Neural cell (in vitro differentiated cells): ENCODE results near the gene HIRIP3. TPM values are rescaled to one million over a fixed set of nuclear protein-coding genes. Genes with fewer than 3 reads are reported as not detected.

Experiments used
- H2AFZ ChIP-seq: fragments of 200-600, 300-800 bp; sonication (generic), shearing (Covaris generic); 2 replicates; pipeline ENCODE4 v1.6.0; 2014; ENCODE audit warnings: low read depth, mild to moderate bottlenecking, antibody characterized with exemption, low read length, moderate library complexity
- H3F3A ChIP-seq: fragments of 200-600 bp; shearing (Covaris generic); 2 replicates; pipeline ENCODE4 v1.6.1; 2016; ENCODE audit warnings: mild to moderate bottlenecking, moderate library complexity, mixed read lengths, antibody characterized with exemption, low read length; ENCODE audit not compliant: insufficient read depth, poor library complexity, severe bottlenecking
- H3K27ac ChIP-seq: fragments of 200-600, 300-800 bp; sonication (generic), shearing (Covaris generic); 2 replicates; pipeline ENCODE4 v1.5.1; 2014; ENCODE audit warnings: mild to moderate bottlenecking, low read length, moderate library complexity
- H3K27me3 ChIP-seq: fragments of 300-800, 200-600 bp; sonication (generic), shearing (Covaris generic); 2 replicates; pipeline ENCODE4 v1.6.0; 2014; ENCODE audit warnings: mild to moderate bottlenecking, low read depth, low read length, moderate library complexity; ENCODE audit not compliant: insufficient read depth
- H3K36me3 ChIP-seq: fragments of 300-800, 200-600 bp; sonication (generic), shearing (Covaris generic); 2 replicates; pipeline ENCODE4 v1.5.1; 2014; ENCODE audit warnings: mild to moderate bottlenecking, antibody characterized with exemption, low read length, moderate library complexity; ENCODE audit not compliant: insufficient read depth
- H3K4me2 ChIP-seq: fragments of 300-800, 200-600 bp; sonication (generic), shearing (Covaris generic); 2 replicates; pipeline ENCODE4 v1.6.0; 2014; ENCODE audit warnings: mild to moderate bottlenecking, low read length
- H3K4me3 ChIP-seq: fragments of 300-800, 200-600 bp; sonication (generic), shearing (Covaris generic); 2 replicates; pipeline ENCODE4 v1.5.1; 2014; ENCODE audit warnings: mild to moderate bottlenecking, low read length, moderate library complexity
- H3K79me2 ChIP-seq: fragments of 200-600 bp; shearing (Covaris generic); replicated peaks from 2 replicates; pipeline ENCODE4 v1.6.0; 2014; ENCODE audit warnings: mild to moderate bottlenecking, low read length, moderate library complexity; ENCODE audit not compliant: insufficient read depth
- H3K9ac ChIP-seq: fragments of 300-800, 200-600 bp; sonication (generic), shearing (Covaris generic); 2 replicates; pipeline ENCODE4 v1.6.1; 2016; ENCODE audit warnings: mild to moderate bottlenecking, low read length, mixed read lengths
- H3K9me2 ChIP-seq: fragments of 200-600 bp; shearing (Covaris generic); 2 replicates; pipeline ENCODE4 v1.6.1; 2016; ENCODE audit warnings: mild to moderate bottlenecking, low read length, mixed read lengths; ENCODE audit not compliant: insufficient read depth
- H3K9me3 ChIP-seq: fragments of 200-600, 300-800 bp; sonication (generic), shearing (Covaris generic); 2 replicates; pipeline ENCODE4 v1.6.1; 2016; ENCODE audit warnings: mild to moderate bottlenecking, mixed run types, low read length, moderate library complexity, mixed read lengths
- H4K20me1 ChIP-seq: fragments of 200-600 bp; shearing (Covaris generic); 2 replicates; pipeline ENCODE4 v1.6.1; 2016; ENCODE audit warnings: mild to moderate bottlenecking, mixed run types; ENCODE audit not compliant: insufficient read depth
- EP300 ChIP-seq: fragments of 450-650 bp; conservative IDR thresholded peaks from 2 replicates; pipeline ENCODE4 v1.6.1; 2014; ENCODE audit warnings: antibody characterized with exemption, mild to moderate bottlenecking, moderate library complexity; ENCODE audit not compliant: poor library complexity, severe bottlenecking
- EZH2 ChIP-seq: fragments of 200-600, 300-800 bp; shearing (Covaris generic), sonication (generic); IDR thresholded peaks from 2 replicates; pipeline ENCODE4 v1.6.1; 2014; ENCODE audit warnings: antibody characterized with exemption, low read length, borderline replicate concordance, mild to moderate bottlenecking; ENCODE audit not compliant: insufficient read depth, poor library complexity, severe bottlenecking
- POLR2AphosphoS5 ChIP-seq: IDR thresholded peaks from 2 replicates; pipeline ENCODE4 v1.6.1; 2012
- RAD21 ChIP-seq: fragments of 450-650 bp; conservative IDR thresholded peaks from 2 replicates; pipeline ENCODE4 v1.6.1; 2014; ENCODE audit warnings: antibody characterized with exemption, mild to moderate bottlenecking, moderate library complexity
- SMC3 ChIP-seq: fragments of 450-650 bp; conservative IDR thresholded peaks from 2 replicates; pipeline ENCODE4 v1.6.1; 2014; ENCODE audit warnings: antibody characterized with exemption, mild to moderate bottlenecking, moderate library complexity; ENCODE audit not compliant: poor library complexity
- TAF1 ChIP-seq: IDR thresholded peaks from 2 replicates; pipeline ENCODE4 v1.6.1; 2012; ENCODE audit warnings: low read depth
- polyA plus RNA-seq: library from polyadenylated mRNA; depleted of rRNA; stranded (reverse); fragments of >200 nt; gene quantifications from 2 replicates; pipeline ENCODE4 v1.2.3, GENCODE V29; 2014
- TF ChIP-seq, protein P1 (sequence below): IDR thresholded peaks from 2 replicates; pipeline ENCODE4 v1.6.1; 2012; ENCODE audit warnings: borderline replicate concordance
- TF ChIP-seq, protein P2 (sequence below): fragments of 450-650 bp; IDR thresholded peaks from 2 replicates; pipeline ENCODE4 v1.5.1; 2014; ENCODE audit warnings: antibody characterized with exemption, mild to moderate bottlenecking, moderate library complexity; ENCODE audit not compliant: poor library complexity, severe bottlenecking

The HIRIP3 gene
- polyA plus RNA-seq, 1 donor from 2014 or later: 51.2 TPM

DNA sequence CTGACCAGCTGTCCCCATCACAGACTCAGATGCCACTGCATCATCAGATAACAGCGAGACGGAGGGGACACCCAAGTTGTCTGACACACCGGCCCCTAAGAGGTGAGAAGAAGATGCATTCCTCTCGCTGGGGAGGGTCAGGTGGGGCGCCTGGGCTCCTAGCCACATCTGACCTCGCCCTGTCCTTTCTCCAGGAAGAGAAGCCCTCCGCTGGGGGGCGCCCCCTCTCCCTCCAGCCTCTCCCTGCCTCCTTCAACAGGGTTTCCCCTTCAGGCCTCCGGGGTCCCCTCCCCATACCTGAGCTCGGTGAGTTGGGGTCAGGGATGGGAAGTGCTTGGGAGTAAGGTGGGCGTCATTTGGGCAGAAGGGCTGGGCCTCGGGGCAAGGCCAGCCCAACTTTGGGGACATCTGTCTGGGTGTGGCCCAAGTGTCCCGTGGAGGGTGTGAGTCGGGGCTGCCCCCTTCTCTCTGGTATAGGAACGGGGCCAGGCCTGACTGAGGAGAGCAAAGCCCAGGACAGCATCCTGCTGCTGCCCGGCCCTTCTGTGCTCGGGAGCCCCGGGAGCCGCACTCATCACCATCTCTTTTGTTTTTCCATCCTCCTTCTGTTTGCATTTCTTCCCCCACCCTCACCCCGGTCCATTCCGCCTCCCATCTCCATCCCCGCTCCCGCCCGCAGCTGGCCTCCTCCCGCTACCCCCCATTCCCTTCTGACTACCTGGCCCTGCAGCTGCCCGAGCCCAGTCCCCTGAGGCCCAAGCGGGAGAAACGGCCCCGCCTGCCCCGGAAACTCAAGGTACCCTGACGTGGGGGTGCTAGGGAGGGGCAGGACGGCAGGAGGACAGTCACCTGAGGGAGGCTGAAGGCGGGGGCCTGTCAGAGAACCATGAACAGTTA, 5.6 kb upstream of the HIRIP3 start:
- Histone ChIP-seq H3K9me3 (no peaks in the 10 kb centered on the region), H2AFZ (no peak overlapping the region), H3F3A (no peaks in the 10 kb centered on the region), H3K79me2 (peaks cover 7% of the 10 kb centered on the region), H3K27ac (no peak overlapping the region), H3K4me2 (no peak overlapping the region), H3K9ac (no peak overlapping the region), H3K4me3 (no peak overlapping the region), H3K27me3 (no peaks in the 10 kb centered on the region), H3K36me3 (no peaks in the 10 kb centered on the region), H3K9me2 (no peaks in the 10 kb centered on the region), H4K20me1 (no peaks in the 10 kb centered on the region)
- TF ChIP-seq, protein P1, sequence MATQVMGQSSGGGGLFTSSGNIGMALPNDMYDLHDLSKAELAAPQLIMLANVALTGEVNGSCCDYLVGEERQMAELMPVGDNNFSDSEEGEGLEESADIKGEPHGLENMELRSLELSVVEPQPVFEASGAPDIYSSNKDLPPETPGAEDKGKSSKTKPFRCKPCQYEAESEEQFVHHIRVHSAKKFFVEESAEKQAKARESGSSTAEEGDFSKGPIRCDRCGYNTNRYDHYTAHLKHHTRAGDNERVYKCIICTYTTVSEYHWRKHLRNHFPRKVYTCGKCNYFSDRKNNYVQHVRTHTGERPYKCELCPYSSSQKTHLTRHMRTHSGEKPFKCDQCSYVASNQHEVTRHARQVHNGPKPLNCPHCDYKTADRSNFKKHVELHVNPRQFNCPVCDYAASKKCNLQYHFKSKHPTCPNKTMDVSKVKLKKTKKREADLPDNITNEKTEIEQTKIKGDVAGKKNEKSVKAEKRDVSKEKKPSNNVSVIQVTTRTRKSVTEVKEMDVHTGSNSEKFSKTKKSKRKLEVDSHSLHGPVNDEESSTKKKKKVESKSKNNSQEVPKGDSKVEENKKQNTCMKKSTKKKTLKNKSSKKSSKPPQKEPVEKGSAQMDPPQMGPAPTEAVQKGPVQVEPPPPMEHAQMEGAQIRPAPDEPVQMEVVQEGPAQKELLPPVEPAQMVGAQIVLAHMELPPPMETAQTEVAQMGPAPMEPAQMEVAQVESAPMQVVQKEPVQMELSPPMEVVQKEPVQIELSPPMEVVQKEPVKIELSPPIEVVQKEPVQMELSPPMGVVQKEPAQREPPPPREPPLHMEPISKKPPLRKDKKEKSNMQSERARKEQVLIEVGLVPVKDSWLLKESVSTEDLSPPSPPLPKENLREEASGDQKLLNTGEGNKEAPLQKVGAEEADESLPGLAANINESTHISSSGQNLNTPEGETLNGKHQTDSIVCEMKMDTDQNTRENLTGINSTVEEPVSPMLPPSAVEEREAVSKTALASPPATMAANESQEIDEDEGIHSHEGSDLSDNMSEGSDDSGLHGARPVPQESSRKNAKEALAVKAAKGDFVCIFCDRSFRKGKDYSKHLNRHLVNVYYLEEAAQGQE: no peak
- TF ChIP-seq, protein P2, sequence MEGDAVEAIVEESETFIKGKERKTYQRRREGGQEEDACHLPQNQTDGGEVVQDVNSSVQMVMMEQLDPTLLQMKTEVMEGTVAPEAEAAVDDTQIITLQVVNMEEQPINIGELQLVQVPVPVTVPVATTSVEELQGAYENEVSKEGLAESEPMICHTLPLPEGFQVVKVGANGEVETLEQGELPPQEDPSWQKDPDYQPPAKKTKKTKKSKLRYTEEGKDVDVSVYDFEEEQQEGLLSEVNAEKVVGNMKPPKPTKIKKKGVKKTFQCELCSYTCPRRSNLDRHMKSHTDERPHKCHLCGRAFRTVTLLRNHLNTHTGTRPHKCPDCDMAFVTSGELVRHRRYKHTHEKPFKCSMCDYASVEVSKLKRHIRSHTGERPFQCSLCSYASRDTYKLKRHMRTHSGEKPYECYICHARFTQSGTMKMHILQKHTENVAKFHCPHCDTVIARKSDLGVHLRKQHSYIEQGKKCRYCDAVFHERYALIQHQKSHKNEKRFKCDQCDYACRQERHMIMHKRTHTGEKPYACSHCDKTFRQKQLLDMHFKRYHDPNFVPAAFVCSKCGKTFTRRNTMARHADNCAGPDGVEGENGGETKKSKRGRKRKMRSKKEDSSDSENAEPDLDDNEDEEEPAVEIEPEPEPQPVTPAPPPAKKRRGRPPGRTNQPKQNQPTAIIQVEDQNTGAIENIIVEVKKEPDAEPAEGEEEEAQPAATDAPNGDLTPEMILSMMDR: no peak
- TF ChIP-seq POLR2AphosphoS5 (no peak), TAF1 (no peak)

DNA sequence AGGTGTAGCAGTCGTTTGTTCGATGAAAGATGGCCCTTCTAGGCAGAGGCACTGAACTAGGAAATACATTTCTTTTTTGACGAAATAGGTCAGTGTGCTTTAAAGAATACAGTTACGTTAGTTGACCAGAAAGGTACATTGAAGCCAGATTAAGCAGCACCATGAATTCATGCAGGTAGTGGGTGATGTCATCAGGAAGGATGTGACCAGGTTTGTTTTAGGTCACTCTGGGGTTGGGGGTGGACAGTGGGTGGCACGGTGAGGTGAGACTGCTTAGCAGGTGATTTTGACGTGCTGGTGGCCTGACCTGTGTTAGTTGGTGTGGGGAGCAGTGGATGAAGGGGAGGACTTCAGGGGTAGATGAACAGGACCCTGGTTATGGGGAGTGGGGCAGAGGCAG, 4.2 kb upstream of the HIRIP3 start:
- no peak overlapping the region for H3K9ac ChIP-seq
- no peak overlapping the region for H3K4me2 ChIP-seq
- no peaks in the 10 kb centered on the region for H3K9me2 ChIP-seq
- H3K9me3 ChIP-seq: no peaks in the 10 kb centered on the region
- no peaks in the 10 kb centered on the region for H3F3A ChIP-seq
- no peak overlapping the region for H3K4me3 ChIP-seq
- no peaks in the 10 kb centered on the region for H4K20me1 ChIP-seq
- H3K27ac ChIP-seq: no peak overlapping the region
- no peak overlapping the region for H2AFZ ChIP-seq
- H3K36me3 ChIP-seq: no peaks in the 10 kb centered on the region
- H3K27me3 ChIP-seq: no peaks in the 10 kb centered on the region
- TF ChIP-seq TAF1 (no peak), RAD21 (no peak), EZH2 (no peak), EP300 (no peak), SMC3 (no peak)
- TF ChIP-seq, protein P2: no peak
- TF ChIP-seq, protein P1: no peak
- peaks cover 7% of the 10 kb centered on the region for H3K79me2 ChIP-seq
